PC-3 (cell line): ENCODE measurements around the gene GARIN3.

Experiments
- CTCF ChIP-seq: fragments of 300-600 bp; sonication (generic); conservative IDR thresholded peaks from 2 replicates; pipeline ENCODE4 v1.5.1; 2017; ENCODE audit warnings: antibody characterized with exemption, low read depth, mild to moderate bottlenecking, low read length
- EZH2phosphoT487 ChIP-seq: fragments of 300-600 bp; sonication (generic); IDR thresholded peaks from 2 replicates; pipeline ENCODE4 v1.6.1; 2018; ENCODE audit warnings: mild to moderate bottlenecking, antibody characterized with exemption, low read length, borderline replicate concordance

GRCh38 chr5:157201857-157202256 lies 35.8 kb upstream of the GARIN3 start:
- TF ChIP-seq CTCF (no peak), EZH2phosphoT487 (no peak)
